Measurements from ENCODE around the gene RAPGEF6.
"Not testable (repeated sequence)": the region's sequence is repeated elsewhere in the genome, so short reads cannot be mapped to it uniquely, and the experiment has no call there.

Gene RAPGEF6

DNA sequence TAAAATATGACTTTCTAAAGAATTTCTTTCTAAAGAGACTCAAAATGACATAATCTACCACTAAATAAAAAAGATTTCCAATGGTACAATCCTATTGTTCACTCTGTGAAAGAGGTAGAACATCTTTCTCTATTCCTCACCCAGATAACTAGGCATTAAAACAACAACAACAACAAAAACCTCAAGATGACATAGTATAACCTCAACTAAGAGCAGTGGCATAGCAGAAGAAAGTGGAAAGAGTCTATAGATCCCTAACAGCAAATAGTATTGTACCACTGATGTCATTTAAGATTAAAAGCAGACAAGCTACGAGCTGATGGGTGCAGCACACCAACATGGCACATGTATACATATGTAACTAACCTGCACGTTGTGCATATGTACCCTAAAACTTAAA is 29.9 kb downstream of the RAPGEF6 start:
- DNase-seq, result no peak

DNA sequence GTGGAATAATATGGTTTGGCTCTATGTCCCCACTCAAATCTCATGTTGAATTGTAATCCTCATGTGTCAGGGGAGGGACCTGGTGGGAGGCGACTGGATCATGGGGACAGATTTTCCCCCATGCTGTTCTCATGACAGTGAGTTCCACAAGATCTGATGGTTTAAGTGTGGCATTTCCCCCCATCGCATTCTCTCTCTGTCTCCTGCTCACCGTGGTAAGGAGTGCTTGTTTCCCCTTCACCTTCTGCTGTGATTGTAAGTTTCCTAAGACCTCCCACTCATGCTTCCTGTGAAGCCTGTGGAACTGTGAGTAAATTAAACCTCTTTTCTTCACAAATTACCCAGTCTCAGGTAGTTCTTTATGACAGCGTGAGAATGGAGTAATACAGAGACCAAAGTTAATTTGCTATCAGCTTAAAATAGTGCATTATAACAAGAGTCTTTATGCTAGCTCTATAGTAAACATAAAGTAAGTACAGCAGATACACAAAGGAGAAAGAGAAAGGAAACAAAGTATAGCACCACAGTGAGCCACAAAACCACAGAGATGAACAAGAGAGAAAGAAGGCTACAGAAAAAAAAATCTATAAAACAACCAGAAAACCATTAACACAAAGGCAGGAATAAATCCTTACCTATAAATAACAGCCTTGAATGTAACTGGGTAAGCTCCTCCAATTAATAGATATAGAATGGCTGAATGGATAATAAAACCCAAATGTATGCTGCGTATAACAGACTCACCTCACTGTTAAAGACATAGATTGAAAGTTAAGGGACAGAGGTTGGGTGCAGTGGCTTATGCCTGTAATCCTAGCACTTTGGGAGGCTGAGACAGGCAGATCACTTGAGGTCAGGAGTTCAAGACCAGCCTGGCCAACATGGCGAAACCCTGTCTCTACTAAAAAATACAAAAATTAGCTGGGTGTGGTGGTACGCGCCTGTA is 39.7 kb downstream of the RAPGEF6 start:
- DNase-seq, result no peak

- no peak for DNase-seq
These were observed 41.1 kb downstream of the RAPGEF6 start for GRCh38 chr5:131593921-131594320.

- not testable (repeated sequence) for DNase-seq
These were observed 41.6 kb downstream of the RAPGEF6 start for GRCh38 chr5:131593436-131593835.

GRCh38 chr5:131589510-131590348 is 45.3 kb downstream of the RAPGEF6 start:
- DNase-seq, result peak; percentile 37

GRCh38 chr5:131587541-131587940 is 47.5 kb downstream of the RAPGEF6 start:
- no peak for DNase-seq

GRCh38 chr5:131581702-131582101 is 53.3 kb downstream of the RAPGEF6 start:
- DNase-seq, result no peak

DNA sequence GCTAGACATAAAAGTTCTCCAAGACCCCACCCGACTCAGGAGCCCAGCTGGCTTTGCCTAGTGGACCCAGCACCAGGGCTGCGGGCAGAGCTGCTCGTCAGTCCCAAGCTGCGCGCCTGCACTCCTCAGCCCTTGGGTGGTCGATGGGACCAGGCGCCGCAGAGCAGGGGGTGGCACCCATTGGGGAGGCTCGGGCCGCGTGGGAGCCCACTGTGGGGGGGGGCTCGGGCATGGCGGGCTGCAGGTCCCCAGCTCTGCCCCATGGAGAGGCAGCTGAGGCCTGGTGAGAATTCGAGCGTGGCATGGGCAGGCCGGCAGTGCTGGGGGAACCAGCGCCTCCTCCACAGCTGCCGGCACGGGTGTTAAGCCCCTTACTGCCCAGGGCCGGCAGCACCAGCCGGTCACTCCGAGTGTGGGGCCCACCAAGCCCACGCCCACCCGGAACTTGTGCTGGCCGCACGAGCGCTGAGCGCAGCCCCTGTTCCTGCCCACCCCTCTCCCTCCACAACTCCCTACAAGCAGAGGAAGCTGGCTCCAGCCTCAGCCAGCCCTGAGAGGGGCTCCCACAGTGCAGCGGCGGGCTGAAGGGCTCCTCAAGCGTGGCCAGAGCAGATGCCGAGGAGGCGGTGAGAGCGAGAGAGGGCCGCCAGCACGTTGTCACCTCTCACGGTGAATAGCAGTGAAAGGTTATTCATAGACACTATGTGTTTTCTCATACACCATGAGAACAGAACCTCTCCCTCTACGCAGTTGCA is 54.9 kb downstream of the RAPGEF6 start:
- no peak for DNase-seq

- no peak for DNase-seq
These were observed 59.3 kb downstream of the RAPGEF6 start for GRCh38 chr5:131575660-131576227.

DNA sequence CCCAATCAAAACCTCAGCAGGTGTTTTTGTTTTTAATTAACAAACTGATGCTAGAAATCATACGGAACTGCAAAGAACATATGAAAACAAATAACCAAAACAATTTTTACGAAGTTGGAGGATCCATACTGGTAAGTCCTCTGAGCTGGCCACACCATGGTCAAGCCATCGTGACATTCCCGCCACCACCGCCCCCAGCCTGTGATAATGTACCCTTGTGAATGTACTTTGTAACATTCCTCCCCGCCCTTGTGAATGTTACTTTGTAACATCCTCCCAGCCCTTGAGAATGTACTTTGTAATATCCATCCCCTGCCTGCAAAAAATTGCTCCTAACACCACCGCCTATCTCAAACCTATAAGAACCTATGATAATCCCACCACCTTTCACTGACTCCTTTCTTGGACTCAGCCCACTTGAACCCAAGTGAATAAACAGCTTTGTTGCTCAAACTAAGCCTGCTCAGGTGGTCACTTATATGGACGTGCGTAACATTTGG is 63.3 kb downstream of the RAPGEF6 start:
- no peak for DNase-seq

GRCh38 chr5:131570757-131571156 is 64.3 kb downstream of the RAPGEF6 start:
- DNase-seq, result no peak

DNA sequence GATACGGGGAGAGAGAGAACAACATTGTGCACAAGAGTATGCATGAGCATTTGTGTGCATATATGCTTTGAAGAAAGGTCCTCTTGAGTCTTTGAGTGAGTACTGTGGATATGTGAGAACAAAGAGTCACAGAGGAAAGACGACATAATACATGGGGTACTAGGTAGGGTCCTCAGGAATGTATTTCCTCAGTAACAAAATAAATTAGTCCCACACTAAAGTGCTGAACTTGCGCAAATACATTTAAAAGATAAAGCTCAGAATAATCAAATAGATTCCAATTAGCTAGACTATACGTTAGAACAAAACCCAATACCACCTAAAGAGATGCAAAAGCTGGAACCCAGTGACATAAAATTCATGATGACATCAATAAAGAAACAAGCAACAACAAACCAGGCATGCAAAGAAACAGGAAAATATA is 70.8 kb downstream of the RAPGEF6 start:
- no peak for DNase-seq

DNA sequence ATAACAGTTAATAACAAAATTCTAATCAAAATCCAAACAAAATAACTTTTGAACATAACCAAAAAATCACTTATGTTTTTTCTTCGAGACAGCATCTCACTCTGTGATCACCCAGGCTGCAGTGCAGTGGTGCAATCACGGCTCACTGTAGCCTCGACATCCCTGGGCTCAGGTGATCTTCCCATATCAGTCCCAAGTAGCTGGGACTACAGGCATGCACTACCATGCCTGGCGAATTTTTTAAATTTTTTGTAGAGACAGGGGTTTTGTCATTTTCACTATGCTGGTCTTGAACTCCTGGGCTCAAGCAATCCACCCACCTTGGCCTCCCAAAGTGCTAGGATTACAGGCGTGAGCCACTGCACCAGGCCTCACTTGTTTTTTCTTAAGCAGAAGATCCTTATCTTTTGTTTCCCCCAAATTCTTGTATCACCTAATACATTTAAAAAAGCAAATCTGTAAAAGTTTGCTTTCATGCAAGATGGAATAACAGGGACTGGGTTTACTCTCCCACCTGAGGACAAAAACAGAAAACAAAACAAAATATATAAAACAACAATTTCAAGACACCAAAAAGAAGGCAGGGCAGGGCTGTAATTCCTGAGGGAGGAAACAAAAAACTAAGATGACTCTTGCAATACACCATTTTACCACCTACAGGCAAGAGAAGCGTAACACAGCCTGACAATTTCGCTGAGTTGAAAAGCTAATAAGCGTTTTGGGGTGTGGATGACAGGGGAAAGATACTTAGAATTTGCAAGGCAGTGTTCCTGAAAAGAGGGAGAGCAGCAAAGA is 71.4 kb downstream of the RAPGEF6 start:
- no peak for DNase-seq

- DNase-seq, result peak; percentile 16
These were observed 84.4 kb downstream of the RAPGEF6 start for GRCh38 chr5:131550606-131551005.

DNA sequence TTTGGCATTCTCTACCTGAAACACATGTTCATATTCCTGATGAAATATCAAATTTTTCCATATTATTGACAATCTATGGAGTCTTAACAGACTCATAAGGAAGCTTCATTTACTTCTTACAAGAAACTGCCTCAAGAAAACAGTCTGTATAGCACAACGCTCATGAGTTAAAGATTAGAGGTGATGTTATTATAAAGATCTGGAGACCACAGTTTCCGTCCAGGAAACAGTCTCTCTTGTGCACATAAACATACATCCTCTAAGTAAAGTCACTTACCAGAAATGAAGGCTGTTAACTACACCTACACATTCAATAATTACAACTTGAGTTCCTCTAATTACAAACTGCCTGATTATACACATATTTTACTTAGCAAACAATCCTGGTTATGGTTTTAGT is 86.9 kb downstream of the RAPGEF6 start:
- no peak for DNase-seq

DNA sequence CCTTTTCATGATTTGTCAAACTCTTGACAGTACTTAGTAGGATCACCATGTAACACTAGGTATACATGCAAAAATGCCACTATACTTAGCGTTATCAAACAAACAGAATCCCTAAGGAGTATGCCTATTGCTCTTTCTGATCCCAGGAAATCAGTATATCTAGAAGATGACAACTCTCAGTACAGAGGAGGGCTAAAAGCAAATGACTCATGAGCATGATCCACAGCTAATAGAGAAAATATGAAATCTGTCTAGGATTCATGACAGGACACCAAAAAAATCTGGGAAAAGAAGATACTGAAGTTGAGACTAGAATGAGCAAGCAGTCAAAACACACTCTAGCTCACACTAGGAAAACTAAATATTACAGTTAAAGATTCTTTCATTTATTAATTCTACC is 89.2 kb downstream of the RAPGEF6 start:
- DNase-seq, result no peak

- DNase-seq, result no peak
These were observed 92.3 kb downstream of the RAPGEF6 start for GRCh38 chr5:131542723-131543122.

DNA sequence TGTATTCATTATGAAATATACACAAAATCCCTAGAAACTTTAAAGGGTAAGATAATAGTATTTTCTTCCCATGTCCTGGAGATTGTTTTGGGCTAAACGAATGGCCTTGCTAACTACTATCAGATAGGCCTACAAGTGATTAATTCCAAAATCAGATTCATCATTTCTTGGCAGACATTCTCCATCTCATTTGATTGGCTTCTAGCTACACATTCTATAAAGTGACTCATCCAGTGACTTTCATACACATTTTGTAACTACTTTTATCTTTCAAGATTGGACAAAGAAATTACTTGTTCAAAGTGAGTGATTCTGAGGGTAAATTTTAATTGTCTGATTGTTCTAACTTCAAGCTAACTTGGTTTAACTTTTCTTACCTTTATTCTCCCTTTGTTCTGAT is 93.3 kb downstream of the RAPGEF6 start:
- DNase-seq, result no peak

GRCh38 chr5:131541071-131541470 is 94.0 kb downstream of the RAPGEF6 start:
- DNase-seq, result no peak

DNA sequence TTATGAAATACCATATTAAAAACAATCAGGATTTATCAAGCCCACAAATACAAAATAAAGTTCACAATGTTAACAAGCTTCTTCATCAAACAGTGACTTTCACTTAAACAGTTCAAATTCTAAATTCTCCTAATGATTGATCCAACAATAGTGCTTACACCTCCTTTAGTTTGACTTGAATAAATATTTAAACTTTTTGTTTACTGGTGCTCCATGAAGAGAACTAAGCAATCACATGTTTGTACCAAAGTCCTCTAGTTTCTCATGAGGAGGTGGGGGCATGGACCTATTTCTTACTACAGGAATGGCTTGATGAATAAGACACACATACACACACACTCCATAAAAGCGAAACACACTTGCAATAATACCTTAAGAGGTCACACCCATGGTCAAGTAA is 95.8 kb downstream of the RAPGEF6 start:
- no peak for DNase-seq

DNA sequence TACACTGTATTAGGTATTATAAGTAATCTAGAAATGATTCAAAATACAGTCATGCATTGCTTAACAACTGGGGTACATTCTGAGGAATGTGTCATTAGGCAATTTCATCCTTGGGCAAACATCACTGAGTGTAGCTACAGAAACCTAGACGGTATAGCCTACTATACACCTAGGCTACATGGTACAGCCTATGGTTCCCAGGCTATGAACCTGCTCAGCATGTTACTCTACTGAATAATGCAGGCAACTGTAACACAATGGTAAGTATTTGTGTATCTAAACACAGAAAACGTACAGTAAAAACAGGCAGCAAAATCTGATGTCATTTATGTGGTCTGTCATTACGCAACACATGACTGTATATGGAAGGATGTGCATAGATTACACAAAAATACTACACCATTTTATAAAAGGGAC is 96.8 kb downstream of the RAPGEF6 start:
- DNase-seq, result no peak

All from NCI-H446 treated with DMSO at 0.1 percent for 48 hours (cell line).